Adrenal gland (tissue), 5 donors: ENCODE measurements around the gene TAF4.

Source experiments
- CTCF ChIP-seq, 6 experiments: fragments of 450-650 bp in 4 of 6; fragments of 200-600 bp in 2 of 6; sonication (generic) in 1 of 6; IDR thresholded peaks; 1 replicate in 5 of 6; 2 replicates in 1 of 6; pipeline versions ENCODE4 v1.5.1 to v1.8.0; 2016 to 2021; ENCODE audit warnings: antibody characterized with exemption in 6 of 6, mild to moderate bottlenecking in 2 of 6, moderate library complexity in 1 of 6
- POLR2A ChIP-seq, 2 donors: fragments of 450-650 bp; IDR thresholded peaks; one replicate each; pipeline ENCODE4 v1.6.1; 2017; ENCODE audit warnings: antibody characterized with exemption in 2 of 2, mild to moderate bottlenecking in 2 of 2, moderate library complexity in 1 of 2
- donor health status: DM: no; HTN: no; CAD: no.

- TF ChIP-seq CTCF (IDR thresholded peaks at IDR 0.05) (no peak), POLR2A (IDR thresholded peaks at IDR 0.05) (no peak)
Observed at GRCh38 chr20:62045118-62045517, 20.6 kb downstream of the TAF4 start.
